Measurements from ENCODE around the gene SEC31A.

DNA sequence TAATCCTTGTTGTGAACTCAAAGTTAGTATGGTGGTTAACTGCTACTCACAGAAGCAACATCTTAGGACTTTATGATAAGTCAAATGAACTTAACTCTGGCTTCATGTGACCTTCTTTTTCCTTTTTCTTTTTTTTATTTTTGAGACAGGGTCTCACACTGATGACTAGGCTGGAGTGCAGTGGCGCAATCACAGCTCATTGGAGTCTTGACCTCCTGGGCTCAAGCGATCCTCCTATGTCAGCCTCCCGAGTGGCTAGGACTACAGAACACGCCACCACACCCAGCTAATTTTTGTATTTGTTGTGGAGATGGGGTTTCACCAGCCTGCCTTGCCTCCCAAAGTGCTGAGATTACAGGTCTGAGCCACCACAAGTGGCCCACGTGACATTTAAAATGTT is 22.4 kb downstream of the SEC31A start:
- TF ChIP-seq, protein P1, sequence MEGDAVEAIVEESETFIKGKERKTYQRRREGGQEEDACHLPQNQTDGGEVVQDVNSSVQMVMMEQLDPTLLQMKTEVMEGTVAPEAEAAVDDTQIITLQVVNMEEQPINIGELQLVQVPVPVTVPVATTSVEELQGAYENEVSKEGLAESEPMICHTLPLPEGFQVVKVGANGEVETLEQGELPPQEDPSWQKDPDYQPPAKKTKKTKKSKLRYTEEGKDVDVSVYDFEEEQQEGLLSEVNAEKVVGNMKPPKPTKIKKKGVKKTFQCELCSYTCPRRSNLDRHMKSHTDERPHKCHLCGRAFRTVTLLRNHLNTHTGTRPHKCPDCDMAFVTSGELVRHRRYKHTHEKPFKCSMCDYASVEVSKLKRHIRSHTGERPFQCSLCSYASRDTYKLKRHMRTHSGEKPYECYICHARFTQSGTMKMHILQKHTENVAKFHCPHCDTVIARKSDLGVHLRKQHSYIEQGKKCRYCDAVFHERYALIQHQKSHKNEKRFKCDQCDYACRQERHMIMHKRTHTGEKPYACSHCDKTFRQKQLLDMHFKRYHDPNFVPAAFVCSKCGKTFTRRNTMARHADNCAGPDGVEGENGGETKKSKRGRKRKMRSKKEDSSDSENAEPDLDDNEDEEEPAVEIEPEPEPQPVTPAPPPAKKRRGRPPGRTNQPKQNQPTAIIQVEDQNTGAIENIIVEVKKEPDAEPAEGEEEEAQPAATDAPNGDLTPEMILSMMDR (conservative IDR thresholded peaks at IDR 0.05): no peak
- no peak for TF ChIP-seq ZFX (IDR thresholded peaks at IDR 0.05)

All from C4-2B (cell line).